ENCODE results near the gene ARID5B. TPM values are rescaled to one million over a fixed set of nuclear protein-coding genes. Genes with fewer than 3 reads are reported as not detected.
"Not testable (repeated sequence)": the region's sequence is repeated elsewhere in the genome, so short reads cannot be mapped to it uniquely, and the experiment has no call there.

Gene ARID5B
- total RNA-seq, 1 donor from 2014 or later: 50.6 TPM

DNA sequence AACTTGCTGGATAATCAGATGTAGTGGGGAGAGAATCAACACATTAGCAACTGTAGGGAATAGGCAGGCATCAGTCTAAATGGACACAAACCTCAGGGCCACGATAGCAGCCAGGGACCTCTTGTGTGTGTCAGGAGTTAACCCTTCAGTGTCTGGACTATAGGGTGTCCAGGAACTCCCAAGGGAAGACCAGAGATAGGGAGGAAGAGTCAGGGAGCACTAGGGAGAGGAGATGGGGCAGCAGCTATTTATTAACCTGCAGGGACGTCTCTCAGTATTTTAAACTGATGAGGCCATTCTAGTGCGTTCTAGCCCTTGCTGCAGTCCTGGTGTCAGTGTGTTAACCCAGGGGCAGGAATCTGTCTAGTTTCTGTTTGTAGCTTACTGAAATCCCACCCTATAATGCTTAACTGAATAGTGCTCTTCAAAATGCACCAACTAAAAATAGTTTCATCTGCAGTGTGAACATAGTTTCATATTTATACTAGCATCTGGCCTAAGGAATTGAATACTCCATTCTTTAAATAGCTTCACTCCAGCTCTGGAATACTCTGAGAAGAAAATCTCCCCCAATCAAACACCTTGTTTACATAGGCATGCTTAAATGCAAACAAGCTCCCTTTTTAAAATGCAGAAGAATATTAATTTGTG is 62.7 kb downstream of the ARID5B start:
- no peak for DNase-seq (ENCODE audit: low spot score)

GRCh38 chr10:61964949-61965702 is 63.6 kb downstream of the ARID5B start:
- no peak for DNase-seq (ENCODE audit: low spot score)

DNA sequence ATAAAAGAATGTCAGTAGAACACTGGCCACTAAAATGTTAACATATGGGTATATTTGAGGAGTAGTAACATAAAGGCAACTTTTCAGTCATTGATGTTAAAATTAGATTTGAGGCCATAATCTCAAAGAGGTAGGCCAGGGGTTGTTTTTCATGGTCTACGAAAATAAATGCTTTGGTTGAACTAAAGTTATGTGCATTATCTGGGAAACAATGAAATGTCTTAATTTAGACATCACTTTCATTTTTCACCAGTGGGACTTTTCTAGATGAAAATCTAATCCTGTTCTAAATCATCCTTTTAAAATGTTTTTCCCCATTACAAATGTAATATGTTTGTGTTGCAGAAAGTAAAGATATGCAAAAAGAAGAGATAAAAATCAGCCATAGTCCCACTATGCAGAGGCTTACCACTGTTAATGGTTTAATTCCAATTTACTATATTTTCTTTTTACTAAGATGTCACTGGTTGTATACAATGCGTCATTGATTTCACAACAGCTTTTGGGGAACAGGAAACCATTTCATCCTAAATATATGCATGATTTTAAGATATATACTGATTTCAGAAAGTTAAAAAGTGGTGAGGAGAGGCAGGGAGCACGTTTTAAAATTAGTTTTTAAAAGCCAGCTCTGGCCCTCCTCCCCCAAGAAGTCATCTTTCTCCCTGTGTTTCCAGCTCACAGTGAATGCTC is 64.3 kb downstream of the ARID5B start:
- DNase-seq (ENCODE audit: low spot score): no peak

DNA sequence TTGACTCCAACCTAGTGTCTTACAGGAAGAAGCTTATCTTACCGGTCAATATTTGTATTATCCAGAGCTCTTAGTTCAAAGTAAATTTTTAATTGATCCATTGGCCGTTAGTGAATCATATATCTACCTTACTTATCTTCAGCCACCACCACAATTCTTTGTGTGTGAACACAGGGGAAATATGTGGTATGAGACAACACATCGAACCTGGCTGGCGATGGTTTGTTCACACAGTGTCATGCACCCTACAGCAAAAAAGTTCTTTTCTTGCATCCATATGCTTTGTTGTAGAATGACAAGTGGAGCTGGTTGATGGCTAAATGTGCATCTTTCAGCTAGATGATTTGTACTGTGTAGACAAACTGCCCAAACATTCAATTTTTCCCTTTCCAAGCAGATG is 65.8 kb downstream of the ARID5B start:
- DNase-seq (ENCODE audit: low spot score): peak; percentile 49

- no peak for DNase-seq (ENCODE audit: low spot score)
Measured at GRCh38 chr10:61970182-61971002, 68.9 kb downstream of the ARID5B start.

DNA sequence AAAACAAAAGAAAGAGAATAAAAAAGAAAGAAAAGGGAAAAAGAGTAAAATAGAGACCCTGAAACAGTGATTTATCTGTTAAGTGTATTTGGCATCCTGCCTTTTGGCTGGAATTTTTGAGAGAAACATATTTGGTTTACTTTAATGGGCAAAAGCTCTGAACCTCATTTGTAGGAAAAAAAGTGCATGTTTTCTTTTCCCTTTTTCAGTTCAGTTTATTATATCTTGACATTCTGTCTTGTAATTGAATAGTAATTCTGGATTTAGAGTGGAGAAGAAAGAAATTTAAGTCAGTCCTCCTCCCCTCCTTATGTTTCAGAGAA is 69.5 kb downstream of the ARID5B start:
- DNase-seq (ENCODE audit: low spot score): no peak

GRCh38 chr10:61973169-61973568 is 71.7 kb downstream of the ARID5B start:
- no peak for DNase-seq (ENCODE audit: low spot score)

DNA sequence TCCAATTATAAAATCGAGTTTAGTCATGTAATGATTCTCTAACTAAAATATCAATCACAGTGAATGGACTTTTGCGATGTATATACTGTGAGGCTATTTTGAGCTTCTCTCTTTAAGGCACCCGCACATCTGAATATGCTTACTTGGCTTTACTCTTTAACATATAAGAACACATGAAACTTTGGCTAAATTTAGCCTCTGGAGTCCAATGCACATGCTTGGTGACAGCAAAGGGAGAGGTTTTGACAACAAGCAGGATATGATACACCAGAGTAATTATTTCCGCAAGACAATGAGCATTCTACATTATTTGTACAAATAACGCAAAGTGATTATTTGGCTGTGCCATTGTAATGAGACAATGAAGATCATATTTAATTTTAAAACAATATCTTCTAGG is 72.4 kb downstream of the ARID5B start:
- DNase-seq (ENCODE audit: low spot score): no peak

DNA sequence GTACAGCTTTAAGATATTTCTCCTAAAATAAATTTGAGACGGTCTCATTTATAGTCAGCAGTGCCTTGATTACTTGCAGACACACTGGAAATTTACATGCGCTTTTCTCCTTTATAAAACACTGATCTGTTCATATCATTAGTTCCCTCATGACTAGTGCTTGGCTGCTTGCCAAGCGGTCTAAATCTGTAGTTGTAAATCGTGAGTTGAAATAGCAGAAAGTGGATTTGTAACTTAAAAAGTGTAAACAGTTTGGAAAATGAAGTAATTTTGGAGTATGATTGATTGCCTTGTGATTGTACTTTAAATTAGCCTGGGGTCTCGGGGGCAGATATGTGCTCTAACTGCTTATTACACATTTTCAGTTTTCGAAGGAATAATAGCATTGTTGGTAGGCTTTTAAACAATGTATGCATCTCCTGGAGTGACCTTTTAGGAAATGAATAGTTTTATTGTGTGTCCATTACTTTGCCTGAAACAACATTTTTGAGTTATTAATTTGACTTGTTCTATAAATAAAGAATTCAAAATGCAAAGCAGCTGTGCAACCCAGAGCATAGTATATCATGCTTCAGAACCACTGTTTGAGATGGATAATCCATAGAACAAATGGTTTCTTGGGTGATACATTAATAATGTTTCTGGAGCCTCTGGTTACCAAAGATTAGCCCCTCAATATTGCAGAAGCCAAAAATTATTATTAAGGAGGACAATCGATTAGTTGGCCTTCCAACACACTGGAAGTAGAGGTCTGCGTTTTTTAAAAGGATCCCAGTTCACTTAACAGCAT is 73.3 kb downstream of the ARID5B start:
- peak; percentile 26 for DNase-seq (ENCODE audit: low spot score)

GRCh38 chr10:61975391-61975932 is 74.0 kb downstream of the ARID5B start:
- no peak for DNase-seq (ENCODE audit: low spot score)

DNA sequence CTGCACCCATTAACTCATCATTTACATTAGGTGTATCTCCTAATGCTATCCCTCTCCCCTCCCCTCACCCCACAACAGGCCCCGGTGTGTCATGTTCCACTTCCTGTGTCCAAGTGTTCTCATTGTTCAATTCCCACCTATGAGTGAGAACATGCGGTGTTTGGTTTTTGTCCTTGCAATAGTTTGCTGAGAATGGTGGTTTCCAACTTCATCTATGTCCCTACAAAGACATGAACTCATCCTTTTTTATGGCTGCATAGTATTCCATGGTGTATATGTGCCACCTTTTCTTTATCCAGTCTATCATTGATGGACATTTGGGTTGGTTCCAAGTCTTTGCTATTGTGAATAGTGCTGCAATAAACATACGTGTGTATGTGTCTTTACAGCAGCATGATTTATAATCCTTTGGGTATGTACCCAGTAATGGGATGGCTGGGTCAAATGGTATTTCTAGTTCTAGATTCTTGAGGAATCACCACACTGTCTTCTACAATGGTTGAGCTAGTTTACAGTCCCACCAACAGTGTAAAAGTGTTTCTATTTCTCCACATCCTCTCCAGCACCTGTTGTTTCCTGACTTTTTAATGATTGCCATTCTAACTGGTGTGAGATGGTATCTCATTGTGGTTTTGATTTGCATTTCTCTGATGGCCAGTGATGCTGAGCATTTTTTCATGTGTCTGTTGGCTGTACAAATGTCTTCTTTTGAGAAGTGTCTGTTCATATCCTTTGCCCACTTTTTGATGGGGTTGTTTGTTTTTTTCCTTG is 75.6 kb downstream of the ARID5B start:
- DNase-seq (ENCODE audit: low spot score): not testable (repeated sequence)

- no peak for DNase-seq (ENCODE audit: low spot score)
Measured at GRCh38 chr10:61978965-61979364, 77.5 kb downstream of the ARID5B start.

- no peak for DNase-seq (ENCODE audit: low spot score)
Measured at GRCh38 chr10:61981460-61981859, 80.0 kb downstream of the ARID5B start.

DNA sequence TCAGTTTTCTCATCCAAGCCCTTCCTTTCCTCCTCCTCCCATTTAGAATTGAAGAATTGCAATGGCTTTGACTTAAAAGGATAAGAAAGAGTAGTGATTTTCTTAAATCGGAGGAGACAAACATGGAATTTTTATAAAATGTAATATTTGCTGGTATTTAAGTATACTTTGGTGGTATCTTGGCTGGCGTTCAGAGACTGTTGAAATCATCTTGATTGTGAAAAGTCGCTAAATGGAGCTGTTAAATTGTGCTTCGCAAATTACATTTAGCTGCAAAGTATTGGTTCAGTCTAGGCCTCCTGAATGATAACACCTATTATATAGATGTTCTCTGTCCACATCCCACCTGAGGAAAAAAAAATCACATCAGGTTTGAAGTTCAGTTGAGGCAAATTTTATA is 81.8 kb downstream of the ARID5B start:
- DNase-seq (ENCODE audit: low spot score): no peak

DNA sequence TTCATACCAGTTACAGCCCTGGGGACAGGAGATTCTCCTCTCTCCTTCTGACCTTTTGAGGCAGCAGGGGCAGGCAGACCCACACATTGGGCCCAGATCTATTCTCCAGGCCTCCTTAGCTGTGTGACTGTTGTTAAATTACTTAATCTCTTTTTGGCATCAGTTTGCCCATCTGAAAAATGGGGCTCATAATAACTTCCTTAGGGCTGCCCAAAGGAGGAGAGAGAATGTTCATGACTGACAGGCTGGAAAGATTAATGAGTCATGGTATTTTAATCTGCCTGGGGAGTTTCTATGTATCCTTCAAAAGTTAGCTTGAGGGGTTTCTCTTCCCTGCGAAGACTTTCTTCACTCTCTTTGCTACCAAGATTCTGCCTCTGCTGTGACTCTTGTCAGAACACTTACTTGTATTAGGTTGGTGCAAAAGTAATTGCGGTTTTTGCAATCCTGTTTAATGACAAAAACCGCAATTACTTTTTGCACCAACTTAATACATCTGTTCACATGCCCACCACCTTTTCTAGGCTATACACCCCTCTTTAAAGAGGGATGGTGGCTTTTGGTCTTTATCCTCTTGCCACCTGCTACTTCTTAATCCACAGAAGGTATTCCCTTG is 83.4 kb downstream of the ARID5B start:
- no peak for DNase-seq (ENCODE audit: low spot score)

DNA sequence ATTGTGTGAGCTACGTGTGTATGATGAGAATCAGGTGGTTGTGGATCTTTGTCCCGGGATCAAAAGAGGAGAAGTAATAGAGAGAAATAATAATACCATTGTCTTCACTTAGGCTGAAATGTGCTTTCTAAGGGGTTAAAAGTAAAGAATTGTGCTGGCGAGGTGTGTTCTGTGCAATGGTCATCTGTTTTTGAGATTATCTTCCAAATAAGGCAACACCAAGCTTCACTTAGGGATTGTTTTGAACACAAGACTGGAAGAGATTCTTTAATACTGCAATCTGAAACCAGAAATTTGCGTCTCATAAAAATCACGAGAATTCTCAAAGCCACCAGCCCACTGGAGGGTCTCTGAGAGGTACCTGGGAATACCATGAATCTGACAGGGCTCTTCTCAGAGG is 84.2 kb downstream of the ARID5B start:
- no peak for DNase-seq (ENCODE audit: low spot score)

DNA sequence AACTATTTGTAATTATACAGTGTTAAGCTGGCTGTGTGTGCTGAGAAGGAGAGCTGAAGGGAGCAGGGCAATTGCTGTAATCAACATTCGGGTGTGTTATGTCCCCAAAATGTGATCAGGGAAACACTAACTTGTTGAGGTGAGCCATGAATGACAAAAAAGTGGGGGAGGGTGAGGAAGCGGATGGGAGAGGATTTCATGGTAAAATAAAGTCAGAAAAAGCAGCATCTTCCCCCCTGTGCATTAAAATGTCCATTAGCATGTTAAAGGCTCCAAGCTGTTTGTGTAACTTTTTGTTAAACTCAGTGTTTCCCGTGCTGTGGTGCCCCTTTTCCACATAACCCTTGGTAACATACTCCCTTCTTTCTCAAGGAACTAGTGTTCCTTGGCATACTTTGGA is 84.9 kb downstream of the ARID5B start:
- no peak for DNase-seq (ENCODE audit: low spot score)

DNA sequence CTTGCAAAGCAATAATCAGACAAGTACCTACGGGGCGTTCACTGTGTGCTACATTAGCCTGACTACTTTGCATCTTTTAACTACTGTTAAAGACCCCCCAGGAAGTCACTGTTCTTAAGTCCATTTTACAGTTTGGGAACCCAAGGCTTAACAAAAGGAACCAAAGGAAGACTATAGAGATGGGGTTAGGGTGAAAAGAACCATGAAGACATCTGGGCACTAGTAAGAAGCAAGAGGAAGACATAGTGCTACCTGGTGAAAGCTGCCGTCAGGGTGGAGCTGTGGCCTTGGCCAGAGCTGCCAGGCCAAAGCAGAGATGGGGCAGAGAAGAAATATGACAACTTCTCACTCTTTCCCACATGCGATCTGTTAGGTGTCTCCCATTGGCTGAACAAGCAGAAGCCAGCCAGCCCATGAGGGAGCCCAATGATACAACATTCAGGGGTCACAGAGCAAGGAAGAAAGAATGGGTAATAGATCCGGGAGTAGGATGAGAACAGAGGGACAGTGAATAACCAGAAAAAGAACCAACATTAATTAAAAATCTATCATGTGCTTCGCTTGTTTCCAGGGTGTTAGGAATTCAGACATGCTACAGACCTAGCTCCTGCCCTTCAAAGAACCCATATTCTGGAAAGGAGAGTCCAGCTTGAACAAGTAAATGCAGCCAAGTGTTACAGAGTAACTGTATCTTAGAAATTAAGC is 85.4 kb downstream of the ARID5B start:
- no peak for DNase-seq (ENCODE audit: low spot score)

DNA sequence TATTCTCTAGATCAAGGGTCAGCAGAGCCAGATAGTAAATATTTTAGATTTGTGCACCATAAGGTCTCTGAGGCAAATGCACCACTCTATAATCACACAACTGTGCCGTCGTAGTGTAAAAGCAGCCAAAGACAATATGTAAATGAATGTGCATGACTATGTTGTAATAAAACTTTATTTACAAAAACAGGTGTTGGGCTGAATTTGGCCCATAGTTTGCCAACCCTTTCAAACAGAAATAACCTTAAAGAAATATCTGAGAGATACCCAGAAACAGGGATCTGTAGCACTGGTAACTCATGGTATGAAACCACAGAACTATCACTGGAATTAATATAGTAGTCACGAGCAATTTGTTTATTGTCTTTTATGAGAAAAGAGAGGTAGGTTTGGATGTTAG is 86.0 kb downstream of the ARID5B start:
- DNase-seq (ENCODE audit: low spot score): no peak
